Right lung (tissue), 10 donors: ENCODE results near the gene LMF2. TPM values are rescaled to one million over a fixed set of nuclear protein-coding genes. Genes with fewer than 3 reads are reported as not detected.
"Not testable (repeated sequence)": the region's sequence is repeated elsewhere in the genome, so short reads cannot be mapped to it uniquely, and the experiment has no call there.

Experiments
- DNase-seq, 2 donors: peaks; one replicate each; pipeline ENCODE4 v3.0.0-alpha.2; 2013
- long read RNA-seq, 8 donors: transcript quantifications; one replicate each; lab custom pipeline, GENCODE V29; 2026
- polyA plus RNA-seq, 5 donors: library from polyadenylated mRNA; unstranded; fragments of 120-200 nt; gene quantifications; one replicate each; pipeline versions ENCODE4 v1.2.1 to v1.2.3, GENCODE V29; 2013; ENCODE audit warnings: inconsistent platforms in 1 of 5, low replicate concordance in 1 of 5; ENCODE audit not compliant: insufficient read length in 5 of 5, insufficient read depth in 1 of 5

The LMF2 gene, protein sequence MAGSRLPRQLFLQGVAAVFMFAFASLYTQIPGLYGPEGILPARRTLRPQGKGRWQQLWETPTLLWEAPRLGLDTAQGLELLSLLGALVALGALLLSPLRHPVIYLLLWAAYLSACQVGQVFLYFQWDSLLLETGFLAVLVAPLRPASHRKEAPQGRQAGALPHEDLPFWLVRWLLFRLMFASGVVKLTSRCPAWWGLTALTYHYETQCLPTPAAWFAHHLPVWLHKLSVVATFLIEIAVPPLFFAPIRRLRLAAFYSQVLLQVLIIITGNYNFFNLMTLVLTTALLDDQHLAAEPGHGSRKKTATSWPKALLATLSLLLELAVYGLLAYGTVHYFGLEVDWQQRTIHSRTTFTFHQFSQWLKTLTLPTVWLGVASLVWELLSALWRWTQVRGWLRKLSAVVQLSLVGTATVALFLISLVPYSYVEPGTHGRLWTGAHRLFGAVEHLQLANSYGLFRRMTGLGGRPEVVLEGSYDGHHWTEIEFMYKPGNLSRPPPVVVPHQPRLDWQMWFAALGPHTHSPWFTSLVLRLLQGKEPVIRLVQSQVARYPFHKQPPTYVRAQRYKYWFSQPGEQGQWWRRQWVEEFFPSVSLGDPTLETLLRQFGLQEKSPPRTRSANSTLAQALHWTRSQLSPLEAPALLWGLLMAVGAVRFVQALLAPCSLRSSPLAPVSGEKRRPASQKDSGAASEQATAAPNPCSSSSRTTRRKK
- 10 to 100 TPM; 26.9 to 75.0 (median 45.1) TPM for polyA plus RNA-seq
- long read RNA-seq, donor 1, partial matches to known transcripts = 6 of 11 reads
- long read RNA-seq, donor 1, other reads (novel, unspliced or antisense) = 0 of 11 reads
- long read RNA-seq, donor 2, transcript LMF2-202 (14 exons, 2,582 nt) = major isoform, 5 of 6 reads
- long read RNA-seq, donor 2, partial matches to known transcripts = 0 of 6 reads
- long read RNA-seq, donor 2, other reads (novel, unspliced or antisense) = 0 of 6 reads
- long read RNA-seq, donor 3, transcript LMF2-202 (14 exons, 2,582 nt) = major isoform, 9 of 39 reads
- long read RNA-seq, donor 3, partial matches to known transcripts = 29 of 39 reads
- long read RNA-seq, donor 3, other reads (novel, unspliced or antisense) = 0 of 39 reads
- long read RNA-seq, donor 4, partial matches to known transcripts = 6 of 8 reads
- long read RNA-seq, donor 4, other reads (novel, unspliced or antisense) = 0 of 8 reads
- long read RNA-seq, donor 5, transcript LMF2-202 (14 exons, 2,582 nt) = major isoform, 8 of 17 reads
- long read RNA-seq, donor 5, partial matches to known transcripts = 8 of 17 reads
- long read RNA-seq, donor 5, other reads (novel, unspliced or antisense) = 0 of 17 reads
- long read RNA-seq, donor 6, transcript LMF2-202 (14 exons, 2,582 nt) = major isoform, 7 of 22 reads
- long read RNA-seq, donor 6, partial matches to known transcripts = 15 of 22 reads
- long read RNA-seq, donor 6, other reads (novel, unspliced or antisense) = 0 of 22 reads
- long read RNA-seq, donor 7, transcript LMF2-202 (14 exons, 2,582 nt) = major isoform, 13 of 14 reads
- long read RNA-seq, donor 7, partial matches to known transcripts = 0 of 14 reads
- long read RNA-seq, donor 7, other reads (novel, unspliced or antisense) = 0 of 14 reads
- long read RNA-seq, donor 8, partial matches to known transcripts = 0 of 4 reads
- long read RNA-seq, donor 8, other reads (novel, unspliced or antisense) = 0 of 4 reads

DNA sequence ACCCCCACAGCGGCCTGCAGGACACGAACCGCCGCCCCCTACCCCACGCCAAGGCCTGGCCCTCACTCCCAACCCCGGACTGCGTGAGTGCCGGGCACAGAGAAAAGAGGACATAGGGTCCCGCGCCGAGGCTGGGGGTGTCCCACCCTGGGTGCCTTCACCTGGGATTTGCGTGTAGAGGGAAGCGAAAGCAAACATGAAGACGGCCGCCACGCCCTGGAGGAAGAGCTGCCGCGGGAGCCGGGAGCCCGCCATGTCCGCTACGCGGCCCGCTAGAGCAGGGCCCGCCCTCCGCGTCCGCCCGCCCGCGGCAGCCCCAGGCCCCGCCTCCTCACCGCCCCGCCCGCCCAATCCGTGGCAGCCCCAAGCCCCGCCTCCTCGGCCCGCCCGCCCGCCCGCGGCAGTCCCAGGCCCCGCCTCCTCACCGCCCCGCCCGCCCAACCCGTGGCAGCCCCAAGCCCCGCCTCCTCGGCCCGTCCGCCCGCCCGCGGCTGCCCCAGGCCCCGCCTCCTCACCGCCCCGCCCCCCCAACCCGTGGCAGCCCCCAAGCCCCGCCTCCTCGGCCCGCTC, at the start of gene LMF2:
Gene LMF2 (minus strand): TSS at position 282 of the 570 bp plus-strand sequence. CDS start 27 bp downstream, at position 255.
- no peak for DNase-seq

DNA sequence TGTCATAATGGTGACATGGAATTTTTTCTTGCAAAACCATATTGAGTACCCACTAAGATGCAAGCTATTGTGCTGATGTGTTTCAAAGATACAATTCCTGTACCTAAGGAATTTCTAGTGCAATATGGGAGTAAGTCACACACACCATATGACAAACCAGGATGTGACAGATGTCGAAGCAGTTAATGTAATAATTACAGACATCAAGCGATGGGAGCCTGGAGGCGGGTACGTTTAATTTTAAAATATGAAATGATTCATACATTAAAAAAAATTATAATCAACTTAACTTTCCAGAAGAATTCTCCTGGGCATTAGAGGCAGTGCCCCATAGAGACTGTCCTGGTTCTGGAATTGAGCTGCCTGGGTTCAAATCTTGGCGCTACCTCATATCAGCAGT, 49.2 kb upstream of the LMF2 start:
- DNase-seq = no peak

DNA sequence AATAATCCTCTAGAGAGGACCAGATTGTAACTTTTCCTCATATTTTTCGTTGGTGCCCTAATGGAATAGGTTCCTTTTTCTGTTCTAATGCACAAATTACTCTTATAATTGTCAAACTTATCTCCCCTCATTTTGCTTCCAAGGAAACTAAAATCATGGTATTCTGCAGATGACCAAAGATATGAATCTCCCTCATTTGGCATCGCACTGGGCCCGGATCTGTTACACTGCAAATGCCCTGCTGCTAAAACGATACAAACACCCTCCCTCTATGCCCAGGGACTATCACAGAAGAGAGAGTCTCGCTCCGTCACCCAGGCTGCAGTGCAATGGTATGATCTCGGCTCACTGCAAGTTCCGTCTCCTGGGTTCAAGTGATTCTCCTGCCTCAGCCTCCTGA, 45.8 kb upstream of the LMF2 start:
- DNase-seq = no peak

DNA sequence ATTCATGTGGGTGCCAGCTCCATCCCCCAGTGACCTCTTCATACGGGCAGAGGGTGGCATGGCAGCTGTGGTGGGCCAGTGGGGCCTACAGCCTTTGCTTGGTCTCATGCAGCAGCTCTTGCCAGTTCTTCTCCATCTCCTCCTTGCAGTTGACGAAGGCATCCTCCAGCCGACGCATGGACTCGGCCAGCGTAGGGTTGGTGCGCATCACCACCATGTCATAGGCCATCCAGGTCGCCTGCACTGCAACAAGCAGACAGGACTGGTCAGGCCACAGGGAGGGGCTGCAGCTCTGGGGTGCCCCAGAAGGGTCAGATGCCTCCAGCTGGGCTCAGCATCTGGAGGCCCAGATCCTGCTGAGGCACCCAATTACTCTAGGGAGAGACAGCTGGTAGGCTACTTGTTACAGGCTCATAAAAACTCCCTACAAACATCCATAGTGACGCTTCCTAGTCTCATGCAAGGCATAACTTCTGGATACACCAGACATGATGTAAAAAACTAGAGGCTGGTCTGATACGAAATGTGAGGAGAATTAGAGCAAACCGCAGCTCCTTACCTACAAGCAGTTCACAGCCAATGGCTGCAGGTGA, 43.8 kb upstream of the LMF2 start:
- DNase-seq = no peak

DNA sequence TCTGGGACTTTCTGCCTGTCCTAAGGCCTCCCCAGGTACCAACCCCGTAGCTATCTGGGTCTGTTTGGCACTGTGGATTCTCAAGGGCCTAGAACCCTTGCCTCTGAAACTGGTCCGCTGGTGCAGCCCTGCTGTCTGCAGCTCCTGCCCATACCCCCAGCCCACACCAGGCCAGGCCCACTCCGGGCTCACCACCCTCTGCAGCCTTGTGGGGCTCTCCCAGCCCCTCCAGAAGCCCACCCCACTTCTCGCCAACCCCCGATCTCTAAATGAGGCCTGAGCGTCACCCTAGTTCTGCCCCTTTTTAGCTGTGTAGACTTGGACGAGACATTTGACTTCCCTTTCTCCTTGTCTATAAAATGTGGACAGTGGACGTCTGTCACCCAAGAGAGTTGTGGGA, 42.9 kb upstream of the LMF2 start:
- no peak for DNase-seq

DNA sequence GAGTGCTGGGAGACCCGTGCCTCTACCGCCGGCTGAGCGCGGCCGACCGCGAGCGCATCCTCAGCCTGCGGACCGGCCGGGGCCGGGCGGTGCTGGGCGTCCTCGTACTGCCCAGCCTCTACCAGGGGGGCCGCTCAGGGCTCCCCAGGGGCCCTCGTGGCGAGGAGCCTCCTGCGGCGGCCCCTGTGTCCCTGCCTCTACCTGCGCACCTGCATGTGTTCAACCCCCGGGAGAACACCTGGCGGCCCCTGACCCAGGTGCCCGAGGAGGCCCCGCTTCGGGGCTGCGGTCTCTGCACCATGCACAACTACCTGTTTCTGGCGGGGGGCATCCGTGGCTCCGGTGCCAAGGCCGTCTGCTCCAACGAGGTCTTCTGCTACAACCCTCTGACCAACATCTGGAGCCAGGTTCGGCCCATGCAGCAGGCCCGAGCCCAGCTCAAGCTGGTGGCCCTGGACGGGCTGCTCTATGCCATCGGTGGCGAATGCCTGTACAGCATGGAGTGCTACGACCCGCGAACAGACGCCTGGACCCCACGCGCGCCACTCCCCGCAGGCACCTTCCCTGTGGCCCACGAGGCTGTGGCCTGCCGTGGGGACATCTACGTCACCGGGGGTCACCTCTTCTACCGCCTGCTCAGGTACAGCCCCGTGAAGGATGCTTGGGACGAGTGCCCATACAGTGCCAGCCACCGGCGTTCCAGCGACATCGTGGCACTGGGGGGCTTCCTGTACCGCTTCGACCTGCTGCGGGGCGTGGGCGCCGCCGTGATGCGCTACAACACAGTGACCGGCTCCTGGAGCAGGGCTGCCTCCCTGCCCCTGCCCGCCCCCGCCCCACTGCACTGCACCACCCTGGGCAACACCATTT, 41.7 kb upstream of the LMF2 start:
- DNase-seq = no peak

DNA sequence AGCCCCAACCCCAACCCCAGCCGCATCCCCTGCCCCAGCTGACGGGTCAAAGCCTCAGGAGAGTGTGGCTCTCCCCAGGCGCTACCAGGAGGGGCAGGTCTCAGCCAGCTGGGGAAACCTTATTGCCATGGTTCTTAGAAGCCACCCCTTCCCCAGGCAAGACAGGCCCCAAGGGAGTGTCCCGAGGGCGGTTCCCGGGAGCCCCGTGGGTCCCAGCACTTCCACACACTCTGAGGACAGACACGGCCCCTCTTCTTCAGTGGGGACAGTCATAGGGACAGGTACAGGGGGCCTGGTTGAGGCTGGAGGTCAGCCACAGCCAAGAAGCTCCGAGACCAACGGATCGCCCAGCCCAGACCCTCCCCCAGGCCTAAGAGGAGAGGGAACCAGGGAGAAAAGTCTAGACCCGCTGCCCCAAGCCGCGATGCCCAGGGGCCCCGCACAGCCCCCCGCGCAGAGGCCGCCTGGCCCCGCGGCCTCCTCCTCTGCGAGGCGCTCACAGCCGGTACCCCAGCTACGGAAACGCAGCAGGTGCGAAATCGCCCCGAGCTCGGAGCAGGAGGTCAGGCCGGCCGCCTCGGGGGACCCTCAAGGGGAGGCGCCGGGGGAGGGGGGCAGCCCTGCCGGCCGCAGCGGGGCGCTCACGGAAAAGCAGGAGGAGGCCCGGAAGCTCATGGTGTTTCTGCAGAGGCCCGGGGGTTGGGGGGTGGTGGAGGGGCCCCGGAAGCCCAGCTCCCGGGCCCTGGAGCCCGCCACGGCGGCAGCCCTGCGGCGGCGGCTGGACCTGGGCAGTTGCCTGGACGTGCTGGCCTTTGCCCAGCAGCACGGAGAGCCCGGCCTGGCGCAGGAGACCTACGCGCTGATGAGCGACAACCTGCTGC, 40.8 kb upstream of the LMF2 start:
- no peak for DNase-seq

DNA sequence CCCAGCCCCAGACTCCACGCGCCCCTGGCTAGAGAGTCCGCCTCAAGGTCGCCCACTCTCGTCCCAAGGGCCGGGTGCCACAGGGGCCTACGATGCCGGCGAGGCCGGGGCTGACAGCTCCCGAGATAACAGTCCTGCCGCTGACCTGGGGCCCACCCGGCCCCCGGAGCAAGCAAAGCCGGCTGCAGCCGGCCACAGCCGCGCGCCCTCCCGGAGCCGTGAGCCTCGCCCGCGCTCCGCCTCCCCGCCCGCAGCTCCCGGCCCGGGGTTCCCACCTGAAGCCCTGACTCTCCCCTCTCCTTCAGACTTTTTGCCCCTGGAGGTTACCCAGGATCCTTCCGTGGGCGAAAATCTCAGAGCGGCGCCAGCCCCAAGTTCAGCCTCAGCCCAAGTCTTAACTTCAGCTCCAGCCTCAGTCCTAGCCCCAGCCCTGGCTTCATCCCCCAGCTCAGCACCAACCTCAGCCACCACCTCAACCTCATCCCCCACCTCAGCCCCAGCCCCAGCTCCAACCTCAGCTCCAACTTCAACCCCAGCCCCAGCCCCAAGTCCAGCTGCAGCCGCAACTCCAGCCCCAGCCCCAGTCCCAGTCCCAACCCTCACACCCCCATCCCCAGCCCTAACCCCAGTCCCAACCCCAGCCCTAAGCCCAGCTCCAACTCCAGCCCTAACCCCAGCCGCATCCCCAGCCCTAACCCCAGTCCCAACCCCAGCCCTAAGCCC, 39.9 kb upstream of the LMF2 start:
- no peak for DNase-seq

DNA sequence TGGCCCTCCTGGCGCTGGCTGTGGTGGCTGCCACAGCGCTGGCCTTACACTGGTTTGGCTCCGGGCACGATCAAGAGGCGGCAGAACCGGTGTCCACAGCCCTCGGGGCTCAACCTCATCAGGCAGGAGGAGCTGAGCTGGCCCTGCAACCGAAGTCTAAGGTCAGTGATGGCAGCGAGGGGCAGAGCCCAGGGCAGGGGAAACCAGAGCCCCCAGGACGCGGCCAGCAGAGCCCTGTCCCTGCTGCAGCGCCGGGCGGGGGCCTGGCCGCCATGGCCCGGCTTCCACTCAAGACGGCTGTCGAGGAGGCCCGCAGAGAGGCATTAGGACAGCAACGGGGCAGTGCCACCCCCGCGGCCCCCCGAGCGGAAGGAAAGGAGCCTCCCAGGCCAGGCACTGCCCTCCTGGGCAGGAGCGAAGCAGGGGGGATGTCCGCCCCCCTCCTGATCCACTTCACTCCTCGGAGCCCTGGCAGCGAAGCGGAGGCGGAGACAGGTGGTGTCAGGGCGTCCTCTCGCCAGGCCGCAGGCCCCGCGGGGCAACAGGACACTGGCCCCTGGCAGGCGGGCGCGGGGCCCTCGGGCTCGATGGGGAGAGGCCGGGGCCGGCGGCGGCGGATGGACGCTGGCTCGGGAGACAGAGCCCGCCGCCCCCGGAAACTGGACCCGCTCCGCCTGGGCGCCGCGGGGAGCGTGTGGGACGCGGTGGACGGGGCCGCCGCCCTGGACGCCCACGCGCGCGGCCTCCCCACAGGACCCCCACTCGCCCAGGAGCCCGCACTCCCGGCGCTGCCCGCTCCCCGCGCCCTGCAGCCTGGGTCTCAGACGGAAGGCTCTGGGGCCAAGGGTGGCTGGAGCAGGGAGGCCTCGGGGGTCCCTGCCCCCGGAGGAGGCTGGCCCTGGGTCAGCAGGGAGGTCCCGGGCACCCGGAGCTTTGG, 39.1 kb upstream of the LMF2 start:
- DNase-seq = no peak

DNA sequence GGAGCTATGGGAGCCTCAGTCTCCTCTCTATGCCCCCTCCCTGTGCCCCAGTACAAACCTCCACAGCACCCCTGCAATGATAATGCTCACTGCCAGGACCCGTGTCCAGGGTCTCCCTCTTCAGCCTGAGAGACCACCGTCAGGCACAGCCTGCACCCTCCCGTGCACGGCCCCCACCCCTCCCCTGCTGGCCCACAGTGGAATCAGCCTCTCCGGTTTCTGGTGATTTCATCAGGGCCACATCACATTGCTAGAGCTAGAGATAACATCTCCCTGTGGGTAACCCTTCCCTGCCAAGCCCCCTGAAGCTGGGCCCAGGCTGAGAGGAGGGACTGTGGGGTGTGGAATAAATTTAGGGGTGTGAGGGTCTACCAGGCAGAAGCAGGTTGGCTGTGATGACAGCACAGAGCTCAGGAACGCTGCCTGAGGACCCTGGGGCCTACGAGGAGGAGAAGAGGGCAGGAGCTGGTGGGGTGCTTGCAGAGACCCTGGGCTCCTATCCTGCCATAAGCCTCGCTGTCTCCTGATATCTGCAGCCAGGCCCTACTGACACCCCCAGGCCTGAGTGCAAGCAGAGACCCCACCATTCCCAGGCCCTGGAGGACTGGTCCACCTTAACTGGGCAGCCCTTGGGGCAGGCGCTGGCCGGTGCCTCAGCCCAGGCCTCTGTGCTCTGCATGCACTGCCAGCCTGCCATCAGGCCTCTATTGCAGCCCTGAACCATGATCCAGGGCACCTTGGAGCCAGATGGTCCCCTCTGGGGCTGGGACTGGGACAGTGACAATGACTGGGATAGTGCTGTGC, 38.2 kb upstream of the LMF2 start, which contains the start of gene KLHDC7B:
Gene KLHDC7B (plus strand): TSS at position 378 of the 804 bp plus-strand sequence. CDS start 345 bp downstream, at position 723.
- DNase-seq = no peak

DNA sequence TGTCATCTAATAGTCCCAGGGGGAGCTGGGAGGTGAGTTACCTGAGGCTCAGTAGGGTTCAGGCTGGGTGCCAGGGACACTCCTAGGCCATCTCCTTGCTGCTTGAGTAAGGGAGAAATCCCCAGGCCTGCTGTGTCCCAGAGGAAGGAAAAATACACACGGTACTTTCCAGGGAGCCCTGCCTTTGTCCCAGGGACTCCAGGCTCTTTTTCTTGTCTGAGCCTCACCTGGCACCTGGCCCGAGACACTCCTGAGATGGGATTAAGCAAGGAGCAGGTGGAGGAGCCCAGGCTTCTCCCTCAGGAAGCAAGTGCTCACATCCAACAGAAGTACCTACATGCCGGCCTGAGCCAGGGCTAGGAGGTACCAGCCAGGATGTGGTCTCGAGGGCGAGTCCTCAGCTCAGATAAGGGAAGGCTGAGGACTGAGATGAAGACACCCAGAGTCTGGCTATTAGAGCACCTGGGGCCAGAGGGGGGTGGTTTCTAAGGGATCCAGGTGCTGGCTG, 37.3 kb upstream of the LMF2 start:
- no peak for DNase-seq

DNA sequence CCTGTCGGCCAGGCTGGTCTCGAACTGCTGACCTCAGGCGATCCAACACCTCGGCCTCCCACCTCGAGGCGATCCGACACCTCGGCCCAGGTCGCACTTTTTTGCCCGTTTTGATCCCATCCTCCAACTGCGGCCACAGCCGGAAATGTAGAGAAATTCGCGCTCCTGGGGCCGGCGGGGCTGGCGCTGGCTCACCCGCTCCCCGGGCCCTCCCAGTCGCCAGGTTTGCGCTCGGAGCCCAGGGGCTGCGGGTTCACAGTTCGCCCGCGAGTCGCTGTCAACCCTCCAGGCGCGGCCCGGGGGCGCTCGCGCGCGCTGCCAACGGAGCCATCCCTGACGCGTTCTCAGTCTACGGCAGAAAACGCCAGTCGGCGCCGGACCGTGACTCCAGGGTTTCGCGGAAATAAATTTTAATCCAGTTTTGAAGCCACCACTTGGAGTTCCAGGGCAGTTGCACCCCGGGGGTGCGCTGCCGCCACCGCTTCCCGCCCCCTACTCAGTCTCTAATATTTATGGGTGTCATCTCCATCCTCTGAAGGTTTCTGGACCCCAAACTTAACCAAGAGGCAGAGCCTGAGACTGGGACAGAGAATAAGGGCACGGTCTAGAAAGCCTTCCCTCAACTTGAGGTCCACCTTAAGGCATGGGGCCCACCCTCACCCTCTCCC, 36.7 kb upstream of the LMF2 start:
- DNase-seq = peak in 1 of 2 donors; percentile 51

DNA sequence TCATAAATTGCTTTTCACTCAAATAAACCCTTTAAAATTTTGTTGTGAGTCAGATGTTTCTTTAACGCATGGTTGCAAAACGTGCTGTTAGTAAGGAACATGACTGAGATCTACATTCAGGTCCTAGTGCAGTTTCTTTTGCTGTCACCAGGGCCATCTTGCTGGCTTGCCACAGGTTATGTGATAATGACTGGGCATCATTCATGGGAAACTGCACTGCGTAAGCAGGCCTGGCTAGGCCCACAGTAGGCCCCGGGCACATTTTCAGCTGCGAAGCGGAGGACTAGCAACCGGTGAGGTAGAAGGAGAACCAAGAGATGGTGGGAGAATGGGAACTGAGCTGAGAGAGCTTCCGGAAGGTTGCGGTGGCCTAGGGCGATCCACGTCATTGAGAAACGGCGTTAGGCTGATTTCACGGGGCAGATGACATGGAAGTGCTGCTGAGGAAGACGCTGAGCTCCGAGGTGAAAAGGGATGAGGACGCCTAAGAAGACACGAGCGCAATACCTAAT, 35.0 kb upstream of the LMF2 start:
- DNase-seq = no peak

DNA sequence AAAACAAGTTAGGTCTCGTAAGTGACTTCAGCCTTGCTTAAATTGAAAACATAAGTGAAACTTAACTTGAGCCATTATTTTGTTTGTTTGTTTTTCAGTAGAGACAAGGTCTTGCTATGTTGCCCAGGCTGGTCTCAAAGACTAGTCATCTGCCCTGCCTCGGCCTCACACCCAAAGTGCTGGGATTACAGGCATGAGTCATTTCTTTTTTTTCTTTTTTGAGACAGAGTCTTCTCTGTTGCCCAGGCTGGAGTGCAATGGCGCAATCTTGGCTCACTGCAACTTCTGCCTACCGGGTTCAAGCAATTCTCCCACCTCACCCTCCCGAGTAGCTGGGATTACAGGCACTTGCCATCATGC, 34.1 kb upstream of the LMF2 start:
- not testable (repeated sequence) for DNase-seq
